ENCODE measurements around the gene ADGRV1. TPM values are rescaled to one million over a fixed set of nuclear protein-coding genes. Genes with fewer than 3 reads are reported as not detected.

The ADGRV1 gene
- polyA plus RNA-seq, 1 of the 3 experiments (the other 2 are of a cell fraction) = 0.23 TPM

GRCh38 chr5:90707698-90708097, 149.1 kb downstream of the ADGRV1 start:
- CTCF ChIA-PET = interaction anchor here (0.8 to 5.7 kb wide), 7 partner anchors 15 to 712 kb away, joined by 3 to 45 read pairs (median 4); no protein-coding TSS in a partner anchor
- POLR2A ChIA-PET = no interaction called here
- WGBS (ENCODE audit: low lambda C conversion rate) = 26% methylated on average over 1 of the region's 1 CpG
- Histone ChIP-seq H2AFZ (ENCODE audit: low read depth) (no peak overlapping the region), H3F3A (replicated peaks; ENCODE audit: insufficient read depth) (no peaks in the 10 kb centered on the region), H3K36me3 (replicated peaks in 1 of 2; ENCODE audit: control insufficient read depth in 1 of 2, insufficient read depth in 2 of 2, low read length in 1 of 2) (no peaks in the 10 kb centered on the region), H3K27ac (ENCODE audit: low read depth in 2 of 2, low read length in 1 of 2) (no peak overlapping the region), H4K20me1 (ENCODE audit: insufficient read depth) (no peaks in the 10 kb centered on the region), H3K9me3 (no peaks in the 10 kb centered on the region), H3K79me2 (ENCODE audit: insufficient read depth) (no peaks in the 10 kb centered on the region), H3K4me1 (ENCODE audit: control insufficient read depth in 1 of 2, insufficient read depth in 2 of 2, low read depth in 1 of 2, low read length in 1 of 2) (no peaks in the 10 kb centered on the region), H3K4me3 (ENCODE audit: low read depth in 2 of 2, low read length in 1 of 2) (no peak overlapping the region), H3K4me2 (no peak overlapping the region), H3K9me2 (no peaks in the 10 kb centered on the region), H3K27me3 (ENCODE audit: insufficient read depth) (no peaks in the 10 kb centered on the region), H3K9ac (no peak overlapping the region)
- no peak for TF ChIP-seq RAD21 (IDR thresholded peaks at IDR 0.05; ENCODE audit: low read length)
- TF ChIP-seq RXRA (IDR thresholded peaks at IDR 0.05; ENCODE audit: borderline replicate concordance, low read depth) = no peak
- TF ChIP-seq FOXJ3 (CRISPR knock-in tag; IDR thresholded peaks at IDR 0.05) = no peak
- TF ChIP-seq FOXM1 (IDR thresholded peaks at IDR 0.05; ENCODE audit: low read depth) = no peak
- TF ChIP-seq GABPA (IDR thresholded peaks at IDR 0.05; ENCODE audit: low read depth) = no peak
- no peak for TF ChIP-seq POLR2AphosphoS5 (IDR thresholded peaks at IDR 0.05; ENCODE audit: low read depth, low read length)
- no peak for TF ChIP-seq RFX5 (IDR thresholded peaks at IDR 0.05; ENCODE audit: low read length)
- TF ChIP-seq IRF3 (IDR thresholded peaks at IDR 0.05; ENCODE audit: low read depth, low read length) = no peak
- no peak for TF ChIP-seq MEF2A (IDR thresholded peaks at IDR 0.05; ENCODE audit: borderline replicate concordance, low read depth)
- no peak for TF ChIP-seq CHD2 (IDR thresholded peaks at IDR 0.05; ENCODE audit: low read length, partially characterized antibody)
- TF ChIP-seq MAX (IDR thresholded peaks at IDR 0.05; ENCODE audit: low read depth) = no peak
- TF ChIP-seq REST (IDR thresholded peaks at IDR 0.05; ENCODE audit: low read depth, low read length) = no peak
- DNase-seq = no peak

Data from SK-N-SH (cell line).